Spinal cord (tissue), 10 donors: ENCODE measurements around the gene PRTN3. TPM values are rescaled to one million over a fixed set of nuclear protein-coding genes. Genes with fewer than 3 reads are reported as not detected.
"Not testable (repeated sequence)": the region's sequence is repeated elsewhere in the genome, so short reads cannot be mapped to it uniquely, and the experiment has no call there.

Experiments
- DNase-seq, 6 donors: peaks; one replicate each; pipeline versions ENCODE4 v3.0.0 to v3.0.0-alpha.2; 2013 to 2015; ENCODE audit warnings: low spot score in 6 of 6, low read depth in 4 of 6
- H3K27ac ChIP-seq: one replicate; pipeline ENCODE4 v1.5.1; 2013; ENCODE audit warnings: low read depth, low read length, control low read depth
- H3K27me3 ChIP-seq: one replicate; pipeline ENCODE4 v1.6.1; 2013; ENCODE audit warnings: low read length; ENCODE audit not compliant: control insufficient read depth, insufficient read depth
- H3K36me3 ChIP-seq: one replicate; pipeline ENCODE4 v1.6.1; 2013; ENCODE audit warnings: low read length; ENCODE audit not compliant: control insufficient read depth, insufficient read depth
- H3K4me1 ChIP-seq: one replicate; pipeline ENCODE4 v1.6.1; 2013; ENCODE audit warnings: low read length; ENCODE audit not compliant: control insufficient read depth, insufficient read depth
- H3K4me3 ChIP-seq: one replicate; pipeline ENCODE4 v1.5.1; 2013; ENCODE audit warnings: low read depth, low read length, control low read depth
- H3K9me3 ChIP-seq: one replicate; pipeline ENCODE4 v1.6.1; 2013; ENCODE audit warnings: low read length; ENCODE audit not compliant: control insufficient read depth, insufficient read depth
- whole genome bisulfite sequencing: methylation state at CpG from one replicate; pipeline ENCODE4 v1.1.5; 2013; ENCODE audit warnings: missing lambda C conversion rate; ENCODE audit not compliant: insufficient coverage; 5-methylcytosine and 5-hydroxymethylcytosine counted together
- polyA plus RNA-seq, 2 donors: library from polyadenylated mRNA; unstranded; fragments of 120-200 nt; gene quantifications; one replicate each; pipeline ENCODE4 v1.2.1, GENCODE V29; 2013; ENCODE audit not compliant: insufficient read length in 2 of 2
- total RNA-seq, 2 donors: library from RNA; depleted of rRNA in 1 of 2; stranded (reverse); fragments of 120-200 nt in 1 of 2; fragments of >200 nt in 1 of 2; gene quantifications; one replicate each; pipeline versions ENCODE4 v1.2.3 to v1.2.4, GENCODE V29; 2013 to 2014
- donor health status: healthy.

Gene PRTN3
- total and polyA plus RNA-seq, 4 donors: 0.41 to 37.1 (median 2.3) TPM

- no peaks in the 10 kb centered on the region for H3K9me3 ChIP-seq
- no peak for DNase-seq
- no peak overlapping the region for H3K4me3 ChIP-seq
- 91% methylated on average over 6 of the region's 11 CpGs for WGBS
- H3K27ac ChIP-seq: no peak overlapping the region
- H3K36me3 ChIP-seq: no peaks in the 10 kb centered on the region
- H3K4me1 ChIP-seq: peaks cover 11% of the 10 kb centered on the region
- H3K27me3 ChIP-seq: no peaks in the 10 kb centered on the region
Measured at GRCh38 chr19:827314-827709, 13.5 kb upstream of the PRTN3 start.

GRCh38 chr19:827710-828321 is 13.0 kb upstream of the PRTN3 start, which contains the start of gene AZU1:
Gene AZU1 (plus strand): TSS chr19:827837. CDS start chr19:827847, 10 bp downstream.
- peaks cover 7% of the 10 kb centered on the region for H3K4me1 ChIP-seq
- no peaks in the 10 kb centered on the region for H3K36me3 ChIP-seq
- H3K27me3 ChIP-seq: no peaks in the 10 kb centered on the region
- no peak within 1 kb of the TSS for H3K27ac ChIP-seq
- no peaks in the 10 kb centered on the region for H3K9me3 ChIP-seq
- no peak within 1 kb of the TSS for H3K4me3 ChIP-seq
- 72% methylated on average over 33 of the region's 33 CpGs for WGBS
- no peak for DNase-seq

GRCh38 chr19:829129-829758 is 11.6 kb upstream of the PRTN3 start:
- 82% methylated on average over 16 of the region's 18 CpGs for WGBS
- Histone ChIP-seq H3K27ac (no peak overlapping the region), H3K27me3 (no peaks in the 10 kb centered on the region)

GRCh38 chr19:831407-832369 is 9.1 kb upstream of the PRTN3 start:
- H3K4me3 ChIP-seq: no peak overlapping the region
- WGBS: 64% methylated on average over 24 of the region's 38 CpGs

More at GRCh38 chr19:829129-829758, 11.6 kb upstream of the PRTN3 start:
- DNase-seq: no peak
- no peak overlapping the region for H3K4me3 ChIP-seq
- H3K36me3 ChIP-seq: no peaks in the 10 kb centered on the region
- H3K9me3 ChIP-seq: no peaks in the 10 kb centered on the region
- H3K4me1 ChIP-seq: no peaks in the 10 kb centered on the region

GRCh38 chr19:834216-834615 is 6.6 kb upstream of the PRTN3 start:
- DNase-seq: no peak
- whole genome bisulfite sequencing: 78% methylated on average over 23 of the region's 24 CpGs
- Histone ChIP-seq H3K9me3 (no peaks in the 10 kb centered on the region), H3K27me3 (peaks cover 2% of the 10 kb centered on the region), H3K4me3 (no peak overlapping the region), H3K36me3 (no peaks in the 10 kb centered on the region), H3K4me1 (peaks cover 3% of the 10 kb centered on the region), H3K27ac (no peak overlapping the region)

More at GRCh38 chr19:831407-832369, 9.1 kb upstream of the PRTN3 start:
- peaks cover 2% of the 10 kb centered on the region for H3K27me3 ChIP-seq
- no peaks in the 10 kb centered on the region for H3K4me1 ChIP-seq
- DNase-seq: no peak
- H3K27ac ChIP-seq: no peak overlapping the region
- H3K36me3 ChIP-seq: no peaks in the 10 kb centered on the region
- no peaks in the 10 kb centered on the region for H3K9me3 ChIP-seq

GRCh38 chr19:835210-835810 is 5.5 kb upstream of the PRTN3 start:
- DNase-seq: no peak
- WGBS: 83% methylated on average over 30 of the region's 36 CpGs
- peaks cover 2% of the 10 kb centered on the region for H3K27me3 ChIP-seq
- H3K4me1 ChIP-seq: peaks cover 3% of the 10 kb centered on the region
- no peaks in the 10 kb centered on the region for H3K36me3 ChIP-seq
- H3K4me3 ChIP-seq: no peak overlapping the region
- H3K27ac ChIP-seq: no peak overlapping the region
- no peaks in the 10 kb centered on the region for H3K9me3 ChIP-seq

GRCh38 chr19:842802-843179 is 2.0 kb downstream of the PRTN3 start:
- not testable (repeated sequence) for H3K27ac ChIP-seq, H3K9me3 ChIP-seq, H3K36me3 ChIP-seq, DNase-seq, H3K4me3 ChIP-seq
- peaks cover 33% of the 10 kb centered on the region for H3K27me3 ChIP-seq
- 87% methylated on average over 2 of the region's 7 CpGs for WGBS
- H3K4me1 ChIP-seq: peaks cover 15% of the 10 kb centered on the region

- H3K9me3 ChIP-seq: no peaks in the 10 kb centered on the region
- WGBS: 5% methylated on average over 46 of the region's 46 CpGs
- H3K4me1 ChIP-seq: peaks cover 18% of the 10 kb centered on the region
- peaks cover 37% of the 10 kb centered on the region for H3K27me3 ChIP-seq
- no peak overlapping the region for H3K27ac ChIP-seq
- no peak for DNase-seq
- H3K4me3 ChIP-seq: no peak overlapping the region
- no peaks in the 10 kb centered on the region for H3K36me3 ChIP-seq
Measured at GRCh38 chr19:843180-843835, 2.5 kb downstream of the PRTN3 start.
